MM.1S (cell line): Measurements from ENCODE around the gene ZBTB44.

ENCODE experiments used
- CTCF ChIP-seq: fragments of 300-600 bp; sonication (generic); IDR thresholded peaks from 2 replicates; pipeline ENCODE4 v1.5.1; 2016; ENCODE audit warnings: antibody characterized with exemption, low read length, mixed read lengths
- EZH2 ChIP-seq: fragments of 300-600 bp; sonication (generic); optimal IDR thresholded peaks from 2 replicates; pipeline ENCODE3; 2017; ENCODE audit warnings: low read depth, mild to moderate bottlenecking, antibody characterized with exemption, low read length, mixed read lengths

DNA sequence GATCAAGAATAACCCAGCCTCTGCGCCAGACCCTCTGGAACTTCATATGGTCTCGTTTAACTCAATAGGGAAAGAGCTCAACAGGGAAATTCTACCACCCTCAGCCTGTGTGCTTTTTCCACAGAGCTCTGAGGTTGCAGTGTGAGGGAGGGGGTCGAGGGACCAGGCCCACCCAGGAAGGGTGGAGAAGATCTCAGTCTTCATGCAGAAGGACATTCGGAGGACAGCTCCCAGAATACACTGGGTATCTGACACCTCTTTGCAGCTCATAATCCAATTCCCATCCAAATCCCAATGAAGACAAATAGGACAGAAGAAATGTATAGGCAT, 98.5 kb downstream of the ZBTB44 start:
- TF ChIP-seq CTCF (no peak), EZH2 (no peak)
